K562 (cell line): ENCODE measurements around the gene KCNN3. TPM values are rescaled to one million over a fixed set of nuclear protein-coding genes. Genes with fewer than 3 reads are reported as not detected.

ENCODE experiments used
- ATAC-seq: fragments of 200-7000 bp; cut with Tn5 transposase; 3 replicates; pipeline ENCODE4 v1.9.1; 2020; ENCODE audit warnings: moderate library complexity
- BruUV-seq: library from RNA; stranded (reverse); fragments of 400-500 nt; replicated peaks from 2 replicates; lab custom pipeline; 2021; lab: Mats Ljungman, UMichigan
- CTCF ChIA-PET: fragments of 300-600 bp; formaldehyde crosslinking; extraction: SDS; loops from one replicate; lab custom pipeline; 2021; ENCODE audit warnings: low intra/inter-chr PET ratio; lab: Yijun Ruan, JAX
- POLR2A ChIA-PET: fragments of 300-600, 350-650 bp; sonication (Branson Sonifier 250); formaldehyde crosslinking; extraction: SDS; loops from one replicate; lab custom pipeline; 2021; ENCODE audit warnings: antibody characterized with exemption, inconsistent platforms; lab: Yijun Ruan, JAX
- DNase-seq, 4 experiments: peaks; one replicate each; pipeline versions ENCODE4 v3.0.0 to v3.0.0-alpha.2; 2011 to 2018; ENCODE audit warnings: low spot score in 3 of 4, mixed read lengths in 3 of 4; ENCODE audit errors: extremely low read depth in 1 of 4
- FAIRE-seq: peaks from 2 replicates; lab custom pipeline; 2011; peaks lifted over from hg19 to GRCh38; lab: Jason Lieb, UNC
- H2AFZ ChIP-seq: 2 replicates; pipeline ENCODE4 v1.6.0; 2011; ENCODE audit warnings: low read depth, low read length, control low read depth, inconsistent platforms
- H3K27ac ChIP-seq: fragments of 200-600 bp; 3 replicates; pipeline ENCODE4 v1.8.0; 2011; ENCODE audit warnings: low read depth, mild to moderate bottlenecking, control low read depth, inconsistent platforms, low read length, moderate library complexity, mixed read lengths; ENCODE audit errors: extremely low read depth
- H3K27me3 ChIP-seq, 2 experiments: fragments of 300-600 bp in 1 of 2; 2 replicates in 1 of 2; 3 replicates in 1 of 2; pipeline versions ENCODE4 v1.6.0 to v1.8.0; 2011; ENCODE audit warnings: inconsistent platforms in 2 of 2, low read length in 2 of 2, mild to moderate bottlenecking in 1 of 2, mixed read lengths in 1 of 2, moderate library complexity in 1 of 2; ENCODE audit not compliant: control insufficient read depth in 2 of 2, insufficient read depth in 2 of 2
- H3K36me3 ChIP-seq: fragments of 300-600 bp; 3 replicates; pipeline ENCODE4 v1.8.0; 2011; ENCODE audit warnings: mild to moderate bottlenecking, low read length, inconsistent platforms; ENCODE audit not compliant: control insufficient read depth, insufficient read depth
- H3K4me1 ChIP-seq, 2 experiments: fragments of 200-600 bp in 1 of 2; replicated peaks in 1 of 2; 2 replicates in 1 of 2; 3 replicates in 1 of 2; pipeline versions ENCODE4 v1.5.1 to v1.8.0; 2011; ENCODE audit warnings: inconsistent platforms in 2 of 2, low read length in 2 of 2, mild to moderate bottlenecking in 1 of 2, mixed read lengths in 1 of 2, moderate library complexity in 1 of 2; ENCODE audit not compliant: control insufficient read depth in 2 of 2, insufficient read depth in 2 of 2
- H3K4me2 ChIP-seq: 2 replicates; pipeline ENCODE4 v1.6.1; 2011; ENCODE audit warnings: low read length, control low read depth, inconsistent platforms, mixed read lengths; ENCODE audit not compliant: insufficient read depth
- H3K4me3 ChIP-seq: fragments of 200-600 bp; sonication (generic), shearing (Covaris generic); 2 replicates; pipeline ENCODE4 v1.5.1; 2016; ENCODE audit warnings: control low read depth, inconsistent platforms
- H3K79me2 ChIP-seq: fragments of 200-600 bp; 3 replicates; pipeline ENCODE4 v1.8.0; 2011; ENCODE audit warnings: low read length, inconsistent platforms; ENCODE audit not compliant: control insufficient read depth, insufficient read depth
- H3K9ac ChIP-seq, 2 experiments: 2 replicates each; pipeline versions ENCODE4 v1.6.0 to v1.6.1; 2011; ENCODE audit warnings: low read depth in 2 of 2, low read length in 2 of 2, control low read depth in 1 of 2, inconsistent platforms in 1 of 2, mild to moderate bottlenecking in 1 of 2, mixed read lengths in 1 of 2; ENCODE audit not compliant: insufficient read depth in 1 of 2
- H3K9me1 ChIP-seq: one replicate; pipeline ENCODE4 v1.6.0; 2011; ENCODE audit warnings: inconsistent platforms, mild to moderate bottlenecking, low read length, moderate library complexity; ENCODE audit not compliant: control insufficient read depth, insufficient read depth
- H3K9me3 ChIP-seq: replicated peaks from 2 replicates; pipeline ENCODE4 v1.5.1; 2011; ENCODE audit warnings: low read depth, low read length, inconsistent platforms; ENCODE audit not compliant: control insufficient read depth, insufficient read depth
- H4K20me1 ChIP-seq: replicated peaks from 2 replicates; pipeline ENCODE4 v1.6.1; 2011; ENCODE audit warnings: low read length, inconsistent platforms, mixed read lengths; ENCODE audit not compliant: control insufficient read depth, insufficient read depth
- BRF2 ChIP-seq: IDR thresholded peaks from 3 replicates; pipeline ENCODE4 v1.6.1; 2011; ENCODE audit warnings: borderline replicate concordance, mild to moderate bottlenecking; ENCODE audit not compliant: insufficient read length, insufficient read depth
- C11orf30 ChIP-seq: fragments of 450-650 bp; IDR thresholded peaks from 2 replicates; pipeline ENCODE4 v1.6.1; 2016; ENCODE audit warnings: low read depth, mild to moderate bottlenecking
- CREBBP ChIP-seq: IDR thresholded peaks from one replicate; pipeline ENCODE4 v1.6.1; 2012; ENCODE audit warnings: low read depth, mild to moderate bottlenecking, control low read depth, inconsistent platforms, low read length
- ELK3 ChIP-seq: fragments of 450-650 bp; formaldehyde crosslinking; IDR thresholded peaks from 2 replicates; pipeline ENCODE4 v1.4.0; 2020; ENCODE audit warnings: mild to moderate bottlenecking
- GMEB1 ChIP-seq: fragments of 250-450 bp; sonication (Bioruptor Pico); IDR thresholded peaks from 2 replicates; pipeline ENCODE4 v1.4.0; 2020; ENCODE audit warnings: mild to moderate bottlenecking
- KAT7 ChIP-seq: sonication (generic); formaldehyde crosslinking; IDR thresholded peaks from 2 replicates; pipeline ENCODE4 v1.8.0; 2022; ENCODE audit warnings: missing genetic modification reagents, mild to moderate bottlenecking, borderline replicate concordance
- NELFE ChIP-seq: IDR thresholded peaks from 2 replicates; pipeline ENCODE4 v1.6.1; 2011; ENCODE audit warnings: mild to moderate bottlenecking; ENCODE audit not compliant: insufficient read depth, insufficient read length
- TAF9B ChIP-seq: fragments of 450-650 bp; IDR thresholded peaks from 2 replicates; pipeline ENCODE4 v1.6.1; 2018; ENCODE audit warnings: mild to moderate bottlenecking; ENCODE audit not compliant: partially characterized antibody
- TCF7 ChIP-seq: sonication (generic); IDR thresholded peaks from 2 replicates; pipeline ENCODE4 v1.6.1; 2016; ENCODE audit warnings: antibody characterized with exemption, borderline replicate concordance
- TFAP4 ChIP-seq: sonication (generic); formaldehyde crosslinking; IDR thresholded peaks from 2 replicates; pipeline ENCODE4 v1.8.0; 2022; ENCODE audit warnings: missing genetic modification reagents, mild to moderate bottlenecking, moderate library complexity, borderline replicate concordance
- ZFPM2 ChIP-seq: fragments of 250-450 bp; sonication (Bioruptor Pico); IDR thresholded peaks from 2 replicates; pipeline ENCODE4 v1.5.1; 2022; ENCODE audit warnings: mild to moderate bottlenecking
- WGBS: fragments of 100-300 bp; shearing (Covaris generic); methylation state at CpG from one replicate; pipeline ENCODE4 v1.1.6; 2016; ENCODE audit warnings: low coverage, mixed read lengths; ENCODE audit not compliant: insufficient coverage; ENCODE audit errors: missing lambda C conversion rate; 5-methylcytosine and 5-hydroxymethylcytosine counted together
- in situ Hi-C: fragments of 300-500 bp; cut with MboI; formaldehyde crosslinking; loops from 4 replicates; pipeline ENCODE4 v1.15.0; 2018; ENCODE audit warnings: inconsistent platforms, mixed read lengths
- intact Hi-C: fragments of 100-400 bp; cut with micrococcal nuclease; formaldehyde crosslinking; loops from 2 replicates; pipeline ENCODE4 v1.14.2; 2022
- polyA plus RNA-seq, 8 experiments: library from polyadenylated mRNA; depleted of rRNA in 4 of 8; stranded (reverse) in 5 of 8; unstranded in 3 of 8; fragments of >200 nt; fragmentation: Nextera tagmentation in 2 of 8; fragmentation: Illumina TruSeq in 1 of 8; extraction: Ambion mirVana in 2 of 8; extraction: Trizol in 1 of 8; gene quantifications; 2 replicates each; pipeline versions ENCODE4 v1.2.1 to v1.2.3, GENCODE V29; 2011 to 2014; ENCODE audit warnings: inconsistent platforms in 1 of 8, missing spikeins in 1 of 8
- total RNA-seq, 7 experiments: library from RNA; depleted of rRNA in 6 of 7; stranded (reverse); fragments of >200 nt in 6 of 7; fragmentation: Illumina TruSeq in 2 of 7; extraction: Trizol in 2 of 7; gene quantifications; 2 replicates each; pipeline versions ENCODE4 v1.2.1 to v1.2.3, GENCODE V29; 2011 to 2021; ENCODE audit warnings: low replicate concordance in 1 of 7

KCNN3 gene
- total and polyA plus RNA-seq, 9 of the 15 experiments (the other 6 are each of a cell fraction or from before 2014, with no cell fraction given) = 0.02 to 0.03 TPM; not detected in 7

- Histone ChIP-seq H3K9me1 (no peaks in the 10 kb centered on the region), H3K27ac (no peak overlapping the region), H3K4me3 (no peak overlapping the region), H2AFZ (no peak overlapping the region), H3K4me2 (no peak overlapping the region), H3K27me3 (peaks cover 35 to 80% of the 10 kb centered on the region in 2 experiments), H3K9ac (peak overlapping the region in 1 of 2 experiments; percentile 4; a peak in 2 of 4 replicates), H4K20me1 (no peaks in the 10 kb centered on the region), H3K9me3 (no peaks in the 10 kb centered on the region), H3K79me2 (no peaks in the 10 kb centered on the region)
- DNase-seq (no peak), ATAC-seq (no peak)
- POLR2A ChIA-PET = interaction anchor here (0.8 kb wide), 1 partner anchor 118 kb away, joined by 3 read pairs; no protein-coding TSS in a partner anchor
- CTCF ChIA-PET = interaction anchor here (0.8 kb wide), 1 partner anchor 107 kb away, joined by 3 read pairs; no protein-coding TSS in a partner anchor
- intact Hi-C loops (loop anchor here (5.0 kb wide), 2 partner anchors 105 to 165 kb away; partner anchors contain the start of gene PMVK), in situ Hi-C loops (no loop called here)
- WGBS = 26% methylated on average over 23 of the region's 23 CpGs
- BruUV-seq = no TSS peak
- TF ChIP-seq NELFE (no peak), BRF2 (no peak), TCF7 (no peak), KAT7 (CRISPR knock-in tag) (no peak), ELK3 (CRISPR knock-in tag) (no peak), TFAP4 (CRISPR knock-in tag) (no peak), ZFPM2 (CRISPR knock-in tag) (no peak), TAF9B (no peak), GMEB1 (CRISPR knock-in tag) (no peak), CREBBP (no peak), C11orf30 (no peak)
- TF ChIP-seq, all 486 proteins: peak for 0
- no peaks in the 10 kb centered on the region for H3K36me3 ChIP-seq
- no peak for FAIRE-seq
- peaks cover 0 to 4% of the 10 kb centered on the region in 2 experiments; a peak in 1 of 5 replicates for H3K4me1 ChIP-seq
Observed at GRCh38 chr1:154772056-154772455, 98.0 kb downstream of the KCNN3 start.
